GM18520 (cell line): ENCODE results near the gene APEX2.
"Not testable (repeated sequence)": the region's sequence is repeated elsewhere in the genome, so short reads cannot be mapped to it uniquely, and the experiment has no call there.

Experiments used
- ATAC-seq: cut with Tn5 transposase; IDR thresholded peaks from one replicate; pipeline ENCODE4 v1.9.1; 2021; ENCODE audit not compliant: unreplicated experiment

Gene APEX2

GRCh38 chrX:55011294-55011693, 11.1 kb downstream of the APEX2 start:
- ATAC-seq: no peak

GRCh38 chrX:55014897-55015299, 14.7 kb downstream of the APEX2 start:
- ATAC-seq: no peak

- ATAC-seq: no peak
These were observed 26.0 kb downstream of the APEX2 start for GRCh38 chrX:55026143-55026542.

- ATAC-seq: no peak
These were observed 26.7 kb downstream of the APEX2 start for GRCh38 chrX:55026840-55027239.

- no peak for ATAC-seq
These were observed 27.9 kb downstream of the APEX2 start for GRCh38 chrX:55028040-55028439.

- ATAC-seq: no peak
These were observed 28.4 kb downstream of the APEX2 start for GRCh38 chrX:55028611-55029010.

- ATAC-seq: no peak
These were observed 29.1 kb downstream of the APEX2 start for GRCh38 chrX:55029291-55029690.

GRCh38 chrX:55030271-55031205, 30.4 kb downstream of the APEX2 start, which contains the start of gene ALAS2:
TSS of gene ALAS2 (minus strand) at chrX:55030977. CDS start at chrX:55026000, 4,977 bp downstream.
- no peak for ATAC-seq

GRCh38 chrX:55033429-55033828, 33.3 kb downstream of the APEX2 start:
- no peak for ATAC-seq

- ATAC-seq: no peak
These were observed 39.3 kb downstream of the APEX2 start for GRCh38 chrX:55039471-55039870.

- ATAC-seq: no peak
These were observed 41.4 kb downstream of the APEX2 start for GRCh38 chrX:55041514-55041913.

- ATAC-seq: not testable (repeated sequence)
These were observed 50.4 kb downstream of the APEX2 start for GRCh38 chrX:55050599-55050998.

GRCh38 chrX:55056820-55057674, 56.9 kb downstream of the APEX2 start:
- no peak for ATAC-seq

GRCh38 chrX:55057675-55058249, 57.6 kb downstream of the APEX2 start:
- ATAC-seq: peak; percentile 58
